ENCODE measurements around the gene LYPD6B.

The LYPD6B gene

GRCh38 chr2:149129433-149129832 lies 90.9 kb downstream of the LYPD6B start:
- DNase-seq: no peak

GRCh38 chr2:149132339-149132738 lies 93.8 kb downstream of the LYPD6B start:
- no peak for DNase-seq

GRCh38 chr2:149132901-149133300 lies 94.4 kb downstream of the LYPD6B start:
- no peak for DNase-seq

- DNase-seq: no peak
Observed at GRCh38 chr2:149134335-149134923, 95.9 kb downstream of the LYPD6B start.

GRCh38 chr2:149136111-149136510 lies 97.6 kb downstream of the LYPD6B start:
- no peak for DNase-seq

- no peak for DNase-seq
Observed at GRCh38 chr2:149141046-149141445, 102.5 kb downstream of the LYPD6B start.

GRCh38 chr2:149143734-149144133 lies 105.2 kb downstream of the LYPD6B start:
- no peak for DNase-seq

- no peak for DNase-seq
Observed at GRCh38 chr2:149145314-149146295, 107.1 kb downstream of the LYPD6B start.

- DNase-seq: no peak
Observed at GRCh38 chr2:149146876-149147275, 108.4 kb downstream of the LYPD6B start.

- no peak for DNase-seq
Observed at GRCh38 chr2:149148194-149149006, 109.9 kb downstream of the LYPD6B start.

GRCh38 chr2:149149007-149149297 lies 110.5 kb downstream of the LYPD6B start:
- DNase-seq: no peak

GRCh38 chr2:149152469-149152953 lies 114.0 kb downstream of the LYPD6B start:
- peak; percentile 5 for DNase-seq

- no peak for DNase-seq
Observed at GRCh38 chr2:149155196-149155969, 116.9 kb downstream of the LYPD6B start.

- DNase-seq: no peak
Observed at GRCh38 chr2:149155988-149156387, 117.5 kb downstream of the LYPD6B start.

GRCh38 chr2:149156971-149157740 lies 118.7 kb downstream of the LYPD6B start:
- no peak for DNase-seq

- DNase-seq: no peak
Observed at GRCh38 chr2:149158957-149159356, 120.5 kb downstream of the LYPD6B start.

- DNase-seq: no peak
Observed at GRCh38 chr2:149160195-149160594, 121.7 kb downstream of the LYPD6B start.

GRCh38 chr2:149160701-149161217 lies 122.3 kb downstream of the LYPD6B start:
- peak; percentile 33 for DNase-seq

GRCh38 chr2:149161481-149162225 lies 123.2 kb downstream of the LYPD6B start:
- DNase-seq: no peak

- no peak for DNase-seq
Observed at GRCh38 chr2:149164296-149164695, 125.8 kb downstream of the LYPD6B start.

GRCh38 chr2:149164827-149165226 lies 126.3 kb downstream of the LYPD6B start:
- DNase-seq: no peak
